Stimulated activated CD4-positive, alpha-beta T cell treated with anti-CD3 and anti-CD28 coated beads, Interleukin-12 subunit alpha, Interleukin-12 subunit beta, amount 100 ng/mL, for 4 hours (primary cell): ENCODE data around the gene PROX1.

ENCODE experiments used
- DNase-seq: peaks from one replicate; pipeline ENCODE4 v3.0.0-alpha.2; 2020

Gene PROX1

DNA sequence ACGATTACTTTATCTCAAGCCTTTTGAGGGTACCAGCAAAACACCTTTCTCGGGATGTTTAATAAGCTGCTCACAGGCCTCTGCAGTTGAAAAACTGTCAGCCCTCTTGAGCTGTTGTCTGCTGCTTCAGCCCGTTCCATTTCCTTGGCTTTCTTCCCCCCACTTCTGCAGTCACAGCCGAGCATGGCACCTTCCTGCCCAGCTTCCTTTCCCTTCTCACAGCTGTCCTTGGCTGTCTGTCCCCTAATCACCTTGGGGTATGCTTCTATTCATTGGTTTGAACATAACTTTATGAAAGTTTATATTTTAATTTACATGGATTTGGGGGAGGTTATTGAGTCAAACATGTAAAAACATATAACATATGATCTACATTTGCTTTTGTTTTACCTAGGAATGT lies 6.9 kb upstream of the PROX1 start:
- no peak for DNase-seq

DNA sequence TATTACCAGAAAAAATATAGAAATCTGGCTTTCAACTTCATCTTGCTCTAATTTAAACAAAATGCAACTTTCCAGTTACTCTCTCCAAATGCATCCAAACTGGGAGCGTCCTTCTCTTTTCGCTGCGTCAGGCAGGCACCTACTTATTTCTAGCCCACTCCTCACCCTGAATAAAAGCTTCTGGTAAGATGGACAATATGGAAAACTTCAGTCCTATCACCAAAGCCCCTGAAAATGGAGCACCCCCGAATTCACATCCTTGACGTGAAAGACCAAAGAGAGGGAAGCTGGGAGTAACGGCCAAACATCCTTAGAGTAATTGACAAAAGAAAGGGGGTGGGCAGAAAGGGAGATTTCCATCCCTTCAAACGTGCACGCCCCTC lies 5.5 kb upstream of the PROX1 start:
- no peak for DNase-seq

DNA sequence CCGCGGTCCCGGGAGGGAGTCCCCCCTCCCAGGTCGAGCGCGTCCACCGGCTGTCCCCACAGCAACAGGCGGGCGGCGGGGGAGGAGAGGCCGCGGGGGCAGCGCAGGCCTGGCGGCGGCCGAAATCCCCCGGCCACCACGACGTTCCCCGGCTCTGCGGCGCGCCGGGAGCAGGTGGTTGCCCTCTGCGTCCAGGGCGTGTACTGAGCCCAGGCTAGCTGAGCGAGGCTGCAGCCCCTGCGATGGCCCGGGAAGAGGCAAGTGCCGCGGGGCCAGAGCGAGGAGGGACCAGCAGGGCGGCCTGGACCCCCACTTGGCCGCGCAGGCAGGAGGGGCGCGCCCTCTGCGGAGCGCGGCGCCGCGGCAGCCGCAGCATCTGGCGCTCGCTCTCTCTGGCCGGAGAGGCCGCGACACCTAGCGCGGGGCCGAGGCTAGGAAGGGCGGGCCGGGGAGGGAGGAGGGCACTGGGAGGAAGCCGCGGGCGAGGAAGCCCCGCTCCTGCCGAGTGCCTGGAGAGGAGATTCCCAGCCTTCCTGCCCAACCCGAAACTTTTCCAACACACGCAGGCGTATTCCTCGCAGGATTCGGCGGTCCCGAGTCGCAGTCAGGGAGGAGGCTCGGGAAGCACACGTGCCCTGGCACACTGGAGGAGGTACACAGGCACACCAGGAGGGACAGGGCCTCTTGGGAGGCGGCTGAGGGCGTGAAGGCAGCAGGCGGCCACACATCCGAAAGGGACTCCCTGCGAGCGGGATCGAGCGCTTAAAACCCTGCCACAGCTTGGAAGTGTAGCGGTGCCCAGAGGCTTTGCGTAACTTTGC lies 4.9 kb upstream of the PROX1 start:
- no peak for DNase-seq

DNA sequence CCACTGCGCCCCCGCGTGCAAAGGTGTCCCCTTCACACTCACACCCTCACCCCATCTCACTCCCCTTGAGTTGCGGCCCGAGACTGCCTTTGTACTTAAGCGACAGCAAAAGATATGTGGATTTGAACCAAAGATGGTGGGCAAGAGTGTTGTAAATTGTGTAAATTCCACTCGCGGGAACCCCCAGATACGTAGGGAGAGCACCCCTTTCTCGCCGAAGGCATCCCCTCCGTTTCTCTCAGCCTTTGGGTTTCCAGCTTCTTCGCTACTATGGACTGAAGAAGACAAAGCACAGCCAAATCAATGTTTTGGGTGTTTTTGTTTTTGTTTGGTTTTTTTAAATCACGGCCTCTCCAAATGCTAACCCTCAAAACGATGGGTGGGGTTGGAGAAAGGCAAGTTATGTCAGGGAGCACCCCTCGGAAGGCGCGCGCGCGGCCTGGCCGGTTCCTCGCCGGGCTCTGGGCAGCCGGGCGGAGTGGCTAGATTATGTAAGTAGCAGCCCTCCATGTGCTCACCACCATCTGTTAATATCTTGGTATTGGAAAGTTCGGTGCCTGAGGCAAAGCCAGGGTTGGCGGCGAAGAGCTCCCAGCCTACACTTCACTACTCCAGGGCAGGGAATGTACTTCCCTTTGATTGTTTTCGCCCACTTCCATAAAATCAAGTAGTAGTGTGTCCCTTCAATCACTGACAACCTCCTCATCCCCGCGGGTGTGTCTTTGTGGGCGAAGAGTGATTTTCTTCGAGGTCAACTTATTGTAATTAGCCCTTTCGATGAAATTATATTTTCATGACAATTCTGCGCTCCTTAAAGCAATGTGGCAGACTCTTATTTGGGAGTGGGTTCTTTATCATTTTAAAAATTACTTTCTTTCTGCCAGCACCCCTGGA lies 4.0 kb upstream of the PROX1 start:
- DNase-seq: no peak

DNA sequence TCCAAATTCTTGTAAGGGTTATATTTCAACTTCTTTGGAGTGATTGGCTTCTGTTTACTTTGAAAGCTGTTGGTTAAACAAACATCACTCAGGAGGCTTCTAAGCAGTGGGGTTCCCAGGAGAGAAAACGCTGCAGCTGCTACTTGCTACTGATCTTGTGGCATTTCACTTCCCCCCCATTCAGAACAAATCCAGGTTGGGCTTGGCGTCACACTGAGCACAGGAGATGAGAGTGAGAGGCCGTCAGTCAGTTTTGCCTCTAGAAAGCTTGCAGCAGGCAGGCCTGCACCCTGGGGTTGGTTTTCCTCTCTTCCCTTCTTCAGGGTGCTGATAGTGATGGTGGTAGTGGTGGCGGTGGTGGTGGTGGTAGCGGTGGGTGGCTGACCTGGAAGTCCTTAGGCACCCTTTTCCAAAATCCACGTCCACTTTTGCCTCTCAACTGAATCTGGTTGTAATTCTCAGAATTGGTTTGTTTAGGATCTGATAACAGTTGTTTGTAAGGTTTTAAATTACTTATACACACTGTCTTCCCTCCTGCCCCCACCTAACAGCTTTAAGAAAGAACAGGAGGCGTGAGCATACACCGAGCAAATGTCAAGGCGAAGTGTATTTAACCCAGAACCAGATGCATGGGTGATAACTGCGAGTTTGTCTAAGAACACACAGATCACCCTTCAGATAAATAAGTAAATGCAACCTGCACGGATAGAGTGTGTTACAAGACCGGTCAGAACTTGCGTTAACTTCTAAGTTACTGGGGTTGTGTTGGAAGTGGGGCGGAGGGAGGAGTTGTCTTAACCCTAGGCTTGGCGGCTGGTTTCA lies 3.2 kb upstream of the PROX1 start:
- no peak for DNase-seq

DNA sequence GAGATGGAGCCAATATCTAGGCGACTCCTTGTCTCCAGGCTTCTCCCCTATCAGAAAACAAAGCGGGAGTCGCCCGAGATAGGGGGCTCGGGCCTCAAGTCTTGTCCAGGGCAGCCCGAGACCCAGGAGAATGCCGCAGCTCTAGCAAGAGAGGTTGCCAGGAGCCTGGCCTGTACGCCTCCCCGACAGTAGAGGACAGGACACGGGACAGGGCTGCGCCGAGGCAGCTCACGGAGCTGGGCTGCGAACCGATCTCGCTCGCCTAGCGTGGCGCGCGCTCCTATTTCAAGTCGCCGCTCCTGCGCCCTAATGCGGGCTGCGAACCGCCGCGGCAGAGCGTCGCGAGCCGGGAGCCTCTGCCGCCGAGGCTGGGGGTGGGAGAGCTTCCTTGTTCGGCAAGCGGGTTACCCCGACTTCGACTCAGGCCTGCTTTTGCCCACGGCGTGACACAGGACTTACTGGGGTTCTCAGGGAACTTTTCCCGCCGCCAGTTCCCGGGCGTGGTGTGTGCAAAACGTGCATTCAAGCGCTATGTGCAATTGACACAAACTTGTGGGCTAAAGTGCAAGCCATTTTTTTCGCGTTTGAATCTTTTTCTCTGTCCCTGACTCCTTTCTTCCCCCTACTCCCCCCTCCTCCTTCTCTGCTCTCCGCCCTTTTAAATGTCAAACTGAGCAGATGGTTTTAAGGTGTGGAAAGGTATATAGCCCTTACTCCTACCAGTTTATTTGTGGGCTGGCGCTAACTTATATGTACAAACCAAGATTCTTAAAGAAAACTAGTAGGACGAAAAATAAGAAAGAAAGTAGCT lies 2.4 kb upstream of the PROX1 start:
- DNase-seq: no peak

DNA sequence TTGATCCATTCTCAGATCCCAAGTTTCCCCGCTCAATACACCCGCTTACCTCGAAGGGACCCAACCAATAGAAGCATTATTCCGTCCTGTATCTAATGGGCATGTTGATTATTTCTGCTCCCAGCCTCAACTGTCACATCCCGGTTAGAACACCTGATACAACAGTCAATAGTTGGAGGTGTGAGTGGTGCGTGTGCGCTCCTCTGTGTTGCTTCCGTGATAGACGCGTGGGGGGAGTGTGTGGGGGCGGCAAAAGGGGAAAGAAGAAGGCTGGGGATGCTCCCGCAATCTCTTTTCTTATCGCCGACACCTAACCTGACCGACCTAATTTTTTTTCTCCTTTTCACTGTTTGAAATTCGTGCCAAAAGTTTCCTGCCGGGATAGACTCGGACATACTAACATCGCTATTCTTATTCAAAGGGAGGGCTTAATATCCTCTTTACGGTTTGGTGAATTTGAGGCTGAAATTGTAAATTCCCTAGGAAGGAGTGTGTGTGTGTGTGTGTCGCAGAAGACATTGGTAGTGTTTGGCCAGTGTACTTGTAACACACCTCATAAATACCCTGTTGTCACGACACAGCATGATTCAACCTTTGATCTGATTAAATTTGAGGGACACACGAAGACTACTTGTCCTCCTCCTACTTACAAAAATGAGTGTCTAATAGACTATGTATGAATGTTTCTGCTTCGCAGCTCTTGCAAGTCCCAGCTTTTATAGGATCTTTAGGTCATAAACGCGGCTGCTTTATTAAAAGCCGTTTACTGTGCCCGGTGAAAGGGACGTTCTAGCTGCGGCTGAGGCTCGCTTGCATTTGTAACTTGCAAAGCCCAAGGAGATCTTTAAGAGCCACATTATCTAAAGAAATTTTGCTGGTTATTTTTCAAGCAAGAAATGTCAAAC lies 1.5 kb upstream of the PROX1 start:
- DNase-seq: no peak

DNA sequence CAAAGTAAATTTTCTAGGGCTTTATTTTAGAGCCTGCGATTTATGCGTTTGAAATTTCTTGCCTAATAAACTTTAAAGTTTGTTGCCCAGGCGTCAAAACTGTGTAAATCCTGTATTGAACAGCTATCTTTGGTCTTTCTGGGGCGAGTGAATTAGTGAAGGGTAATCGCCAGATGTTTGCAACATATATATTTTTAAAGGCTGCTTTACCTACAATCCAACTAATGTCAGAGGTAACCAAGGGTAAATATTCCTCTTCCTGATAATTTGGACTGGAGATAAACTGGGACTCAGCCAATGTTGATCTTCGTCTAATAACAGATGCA lies 885 bp upstream of the PROX1 start:
- no peak for DNase-seq

DNA sequence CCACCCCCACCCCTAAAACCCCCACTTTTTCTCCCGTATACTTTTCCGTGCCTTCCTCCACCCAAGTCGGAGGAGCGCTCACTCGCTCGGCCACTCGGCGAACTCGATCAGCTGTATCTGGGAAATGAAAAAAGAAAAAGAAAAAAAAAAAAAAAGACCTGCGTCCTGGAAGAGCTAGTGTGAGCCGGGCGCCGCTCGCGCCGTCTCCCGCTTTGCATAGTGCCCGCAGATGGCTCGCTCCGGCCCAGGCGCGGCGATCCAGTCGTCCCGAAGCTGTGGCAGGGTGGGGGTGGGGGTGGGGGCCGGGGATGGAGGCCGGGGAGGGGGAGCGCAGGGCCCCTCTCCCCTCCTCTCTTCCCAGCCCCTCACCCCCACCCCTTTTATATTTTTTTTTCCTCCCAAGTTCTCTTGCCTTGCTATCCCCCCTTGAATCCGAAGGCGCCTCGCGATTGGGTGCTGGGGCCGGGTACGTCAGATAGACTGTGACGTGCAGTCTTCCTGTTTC lies 299 bp upstream of the PROX1 start:
- DNase-seq: no peak

DNA sequence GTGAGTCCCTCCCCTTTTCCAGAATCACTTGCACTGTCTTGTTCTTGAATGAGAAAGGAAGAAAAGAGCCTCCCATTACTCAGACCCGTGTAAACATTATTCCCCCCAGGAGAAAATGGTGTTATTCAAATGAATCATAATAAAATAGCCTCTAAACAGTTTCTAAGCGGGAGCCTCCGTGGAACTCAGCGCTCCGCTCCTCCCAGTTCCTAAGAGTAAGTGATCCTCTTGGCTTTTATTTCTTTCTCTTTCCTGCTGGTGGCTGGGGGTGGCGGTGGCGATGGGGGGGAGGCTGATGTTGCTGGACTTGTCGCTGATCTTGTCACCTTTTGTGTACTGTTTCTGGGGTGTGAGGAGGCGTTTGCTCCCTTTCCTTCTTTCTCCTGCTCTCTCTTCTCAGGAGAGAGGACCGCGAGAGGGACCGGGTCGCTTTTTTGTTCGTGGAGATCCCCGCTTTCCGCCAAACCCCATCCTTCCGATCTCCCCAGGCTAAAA lies 781 bp downstream of the PROX1 start:
- no peak for DNase-seq

DNA sequence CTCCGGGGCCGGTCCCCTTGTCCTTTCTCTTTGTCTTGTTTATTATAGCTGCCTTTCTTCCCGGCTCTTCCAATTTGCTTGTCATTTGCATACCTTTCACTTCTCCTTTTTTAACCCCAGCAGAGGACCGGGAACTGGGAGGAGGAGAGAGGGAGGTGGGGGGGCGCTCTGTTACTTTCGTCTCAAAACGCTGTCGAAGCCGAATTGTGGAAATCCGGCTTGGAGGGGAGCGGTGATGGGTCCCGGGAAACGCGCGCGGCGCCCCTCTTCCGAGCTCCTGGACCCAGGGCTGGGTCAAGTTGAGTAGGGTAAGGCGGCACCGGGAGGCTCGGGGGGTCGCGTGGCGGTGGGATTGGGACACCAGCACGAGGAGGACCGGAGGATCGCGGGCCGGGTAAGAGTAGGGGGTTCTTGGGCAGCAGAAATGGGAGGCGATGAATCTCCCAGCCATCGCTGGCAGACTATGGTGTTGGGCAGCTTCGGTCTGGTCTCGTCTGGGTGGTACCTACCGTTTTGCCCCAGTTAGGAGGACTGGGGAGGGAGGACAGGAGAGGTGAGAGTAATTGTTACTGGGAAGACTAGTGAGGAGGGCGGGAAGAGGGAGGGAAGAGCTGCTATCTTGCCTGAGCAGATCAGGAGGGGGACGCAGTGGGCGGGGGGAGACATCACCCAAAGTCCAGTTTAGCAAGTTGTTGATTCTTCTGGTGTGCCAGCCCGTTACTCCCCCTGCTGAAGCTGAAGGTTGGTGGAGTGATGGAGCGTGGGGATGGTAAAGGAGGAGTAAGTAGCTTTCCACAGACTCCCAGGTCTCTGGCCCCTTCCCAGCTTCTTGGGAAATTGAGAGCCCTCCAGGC lies 1.5 kb downstream of the PROX1 start:
- no peak for DNase-seq

DNA sequence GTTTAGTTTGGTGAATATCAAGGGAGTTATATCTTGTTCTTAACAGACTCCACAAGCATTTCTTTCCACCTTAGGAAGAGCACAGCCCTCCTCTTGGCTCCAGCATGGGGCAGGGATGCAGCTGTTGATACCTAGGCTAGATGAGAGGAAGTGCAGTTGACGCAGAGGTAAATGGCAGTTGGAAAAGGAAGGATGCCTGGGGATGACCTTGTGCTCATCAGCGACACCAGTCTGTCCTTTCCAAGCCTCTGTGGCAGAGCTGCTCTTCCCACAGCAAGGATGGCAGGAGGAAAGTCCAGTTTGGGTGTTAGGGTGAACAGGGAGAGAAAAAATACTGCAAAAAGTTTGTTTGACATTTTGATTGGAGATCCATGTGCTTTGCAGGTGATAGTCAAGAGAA lies 6.2 kb downstream of the PROX1 start:
- no peak for DNase-seq

DNA sequence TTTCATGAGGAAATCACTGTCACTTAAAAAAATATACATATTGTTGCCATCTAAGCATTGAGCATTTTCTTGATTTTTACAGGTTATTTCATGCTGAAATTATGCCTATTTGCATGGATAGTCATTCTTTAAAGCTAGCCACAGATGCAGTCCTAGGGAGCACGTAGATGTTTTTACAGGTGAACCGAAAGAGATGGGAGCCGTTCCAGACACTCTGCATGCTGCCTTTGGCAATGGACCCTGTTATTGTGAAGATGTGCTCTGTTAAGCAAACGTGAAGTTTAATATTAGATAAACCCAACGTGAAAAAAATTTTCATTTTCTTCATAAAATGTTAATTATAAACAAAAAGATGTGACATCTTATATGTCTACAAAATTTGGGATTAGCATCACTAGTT lies 7.1 kb downstream of the PROX1 start:
- DNase-seq: no peak

DNA sequence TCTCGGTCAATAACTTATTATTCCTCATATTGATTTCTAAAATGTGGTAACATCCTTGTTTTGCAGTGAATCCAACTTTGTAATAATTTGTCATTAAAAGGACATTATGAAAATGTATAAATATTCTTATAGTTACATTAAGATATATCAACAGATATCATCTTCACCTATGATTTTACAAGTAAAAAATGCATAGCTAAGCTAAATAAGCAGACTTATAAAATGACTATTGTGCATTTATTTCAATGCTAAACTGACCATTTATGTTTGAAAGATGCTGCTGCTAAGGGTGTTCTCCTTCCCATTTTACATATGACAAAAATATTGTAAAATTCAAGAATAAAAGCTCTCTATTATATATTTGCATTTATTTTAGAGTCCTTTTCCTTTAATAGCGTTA lies 7.8 kb downstream of the PROX1 start:
- no peak for DNase-seq

DNA sequence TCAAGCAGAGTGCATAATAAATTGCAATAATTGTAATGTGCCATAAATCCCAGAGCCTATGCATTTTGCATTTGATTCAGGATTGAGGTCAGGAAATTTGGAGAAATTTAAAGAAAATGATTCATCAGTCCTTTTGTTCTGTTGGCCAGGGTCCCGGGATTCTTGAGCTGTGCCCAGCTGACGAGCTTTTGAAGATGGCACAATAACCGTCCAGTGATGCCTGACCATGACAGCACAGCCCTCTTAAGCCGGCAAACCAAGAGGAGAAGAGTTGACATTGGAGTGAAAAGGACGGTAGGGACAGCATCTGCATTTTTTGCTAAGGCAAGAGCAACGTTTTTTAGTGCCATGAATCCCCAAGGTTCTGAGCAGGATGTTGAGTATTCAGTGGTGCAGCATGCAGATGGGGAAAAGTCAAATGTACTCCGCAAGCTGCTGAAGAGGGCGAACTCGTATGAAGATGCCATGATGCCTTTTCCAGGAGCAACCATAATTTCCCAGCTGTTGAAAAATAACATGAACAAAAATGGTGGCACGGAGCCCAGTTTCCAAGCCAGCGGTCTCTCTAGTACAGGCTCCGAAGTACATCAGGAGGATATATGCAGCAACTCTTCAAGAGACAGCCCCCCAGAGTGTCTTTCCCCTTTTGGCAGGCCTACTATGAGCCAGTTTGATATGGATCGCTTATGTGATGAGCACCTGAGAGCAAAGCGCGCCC lies 8.7 kb downstream of the PROX1 start:
- DNase-seq: no peak

DNA sequence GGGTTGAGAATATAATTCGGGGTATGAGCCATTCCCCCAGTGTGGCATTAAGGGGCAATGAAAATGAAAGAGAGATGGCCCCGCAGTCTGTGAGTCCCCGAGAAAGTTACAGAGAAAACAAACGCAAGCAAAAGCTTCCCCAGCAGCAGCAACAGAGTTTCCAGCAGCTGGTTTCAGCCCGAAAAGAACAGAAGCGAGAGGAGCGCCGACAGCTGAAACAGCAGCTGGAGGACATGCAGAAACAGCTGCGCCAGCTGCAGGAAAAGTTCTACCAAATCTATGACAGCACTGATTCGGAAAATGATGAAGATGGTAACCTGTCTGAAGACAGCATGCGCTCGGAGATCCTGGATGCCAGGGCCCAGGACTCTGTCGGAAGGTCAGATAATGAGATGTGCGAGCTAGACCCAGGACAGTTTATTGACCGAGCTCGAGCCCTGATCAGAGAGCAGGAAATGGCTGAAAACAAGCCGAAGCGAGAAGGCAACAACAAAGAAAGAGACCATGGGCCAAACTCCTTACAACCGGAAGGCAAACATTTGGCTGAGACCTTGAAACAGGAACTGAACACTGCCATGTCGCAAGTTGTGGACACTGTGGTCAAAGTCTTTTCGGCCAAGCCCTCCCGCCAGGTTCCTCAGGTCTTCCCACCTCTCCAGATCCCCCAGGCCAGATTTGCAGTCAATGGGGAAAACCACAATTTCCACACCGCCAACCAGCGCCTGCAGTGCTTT lies 9.4 kb downstream of the PROX1 start:
- DNase-seq: no peak

DNA sequence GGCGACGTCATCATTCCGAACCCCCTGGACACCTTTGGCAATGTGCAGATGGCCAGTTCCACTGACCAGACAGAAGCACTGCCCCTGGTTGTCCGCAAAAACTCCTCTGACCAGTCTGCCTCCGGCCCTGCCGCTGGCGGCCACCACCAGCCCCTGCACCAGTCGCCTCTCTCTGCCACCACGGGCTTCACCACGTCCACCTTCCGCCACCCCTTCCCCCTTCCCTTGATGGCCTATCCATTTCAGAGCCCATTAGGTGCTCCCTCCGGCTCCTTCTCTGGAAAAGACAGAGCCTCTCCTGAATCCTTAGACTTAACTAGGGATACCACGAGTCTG lies 10.0 kb downstream of the PROX1 start:
- no peak for DNase-seq

DNA sequence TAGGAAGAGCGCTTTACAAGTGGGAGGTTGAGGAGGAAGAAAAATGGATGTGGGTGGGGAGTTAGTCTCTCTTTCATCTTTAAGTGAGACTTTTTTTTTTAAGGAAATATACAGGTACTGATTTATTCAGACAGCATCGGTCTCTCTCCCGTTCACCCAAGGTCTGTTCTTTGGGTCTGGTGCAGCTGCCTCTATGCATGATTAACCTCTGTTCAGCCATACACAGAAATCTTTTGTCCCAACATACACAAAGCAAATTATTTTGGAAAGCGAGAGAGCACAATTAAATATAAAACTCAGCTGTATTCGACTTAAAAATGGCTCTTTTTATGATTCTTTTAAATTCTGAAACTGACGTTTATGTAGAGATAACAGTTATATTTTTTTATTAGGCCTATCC lies 11.0 kb downstream of the PROX1 start:
- no peak for DNase-seq

DNA sequence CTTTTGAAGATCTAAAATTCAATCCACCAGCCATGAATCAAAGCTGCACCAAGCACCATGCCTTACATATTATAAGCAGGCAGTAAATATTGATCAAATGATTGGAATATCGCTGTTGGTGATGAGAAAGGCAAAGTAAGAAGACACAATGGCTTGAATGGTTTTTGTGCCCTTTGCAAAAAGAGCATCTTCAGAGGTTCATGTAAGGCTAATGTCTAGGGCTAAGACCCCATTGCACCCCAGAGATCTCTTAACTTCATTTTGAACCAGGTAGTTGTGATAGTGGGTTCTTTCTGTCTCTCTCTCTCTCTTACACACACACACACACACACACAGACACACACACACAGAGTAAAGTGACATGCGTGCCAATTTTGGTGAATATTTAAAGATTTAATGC lies 12.0 kb downstream of the PROX1 start:
- DNase-seq: no peak
